ENCODE measurements around the gene PHOSPHO1.
"Not testable (repeated sequence)": the region's sequence is repeated elsewhere in the genome, so short reads cannot be mapped to it uniquely, and the experiment has no call there.

PHOSPHO1 gene

DNA sequence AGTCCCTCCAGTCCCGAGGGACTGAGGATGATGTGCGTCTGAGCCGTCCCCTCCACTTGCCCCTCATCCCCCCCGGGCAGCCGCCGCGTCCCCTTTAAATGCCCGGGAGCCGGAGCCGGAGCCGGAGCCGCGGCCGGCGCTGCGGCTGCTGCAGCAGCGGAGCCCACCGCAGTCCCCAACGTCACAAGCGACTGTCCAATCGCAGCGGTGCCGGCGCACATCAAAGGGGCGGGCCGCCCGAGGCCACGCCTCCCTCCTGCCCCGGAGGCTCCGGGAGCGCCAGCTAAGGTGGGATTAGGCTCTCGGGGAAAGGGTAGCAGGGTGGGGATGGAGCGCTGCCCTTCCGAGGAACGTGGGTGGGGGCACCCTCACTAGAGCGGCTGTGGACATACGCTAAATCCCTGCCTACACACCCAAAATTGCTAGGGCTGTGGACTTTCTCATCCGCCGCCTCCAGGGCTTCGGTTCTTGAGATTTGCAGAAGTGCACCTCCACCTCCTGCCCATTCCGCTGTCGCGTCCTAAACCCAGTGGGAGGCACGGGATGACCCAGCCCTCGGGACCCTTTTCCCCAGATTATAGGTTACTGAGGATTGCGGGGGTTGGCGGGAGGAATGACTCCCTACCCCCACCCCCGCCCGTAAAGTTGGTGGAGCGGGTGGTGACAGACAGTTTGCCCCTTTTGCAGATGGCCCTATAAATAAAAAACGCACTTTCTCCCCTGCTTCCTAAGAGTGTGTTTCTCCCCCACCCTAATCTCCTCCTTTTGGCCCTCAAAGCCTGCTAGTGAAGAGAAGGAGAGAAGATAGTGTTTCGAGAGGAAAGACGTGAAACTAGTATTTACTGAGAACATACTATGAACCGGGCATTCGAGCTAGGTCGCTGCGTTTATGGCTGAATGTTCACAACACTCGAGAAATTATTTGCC is at the start of gene PHOSPHO1:
PHOSPHO1 (minus strand) TSS at position 152 of the 927 bp plus-strand sequence. CDS start 4,096 bp downstream, outside the sequence.
- DNase-seq, result peak; percentile 51

DNA sequence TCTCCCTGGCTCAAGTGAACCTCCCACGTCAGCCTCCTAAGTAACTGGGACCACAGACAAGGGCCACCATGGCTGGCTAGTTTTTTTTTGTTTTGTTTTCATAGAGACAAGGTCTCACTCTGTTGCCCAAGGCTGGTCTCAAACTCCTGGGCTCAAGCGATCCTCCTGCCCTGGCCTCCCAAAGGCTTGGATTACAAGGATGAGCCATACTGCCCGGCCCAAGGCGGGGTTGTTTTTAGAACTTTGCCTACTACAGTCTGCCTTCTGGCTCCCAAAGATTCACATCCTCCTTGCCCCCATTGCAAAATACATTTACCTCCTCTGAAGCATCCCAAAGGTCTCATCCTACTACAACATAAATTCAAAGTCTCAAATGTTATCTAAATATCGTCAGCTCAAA is 49.5 kb upstream of the PHOSPHO1 start:
- no peak for DNase-seq

GRCh38 chr17:49279263-49280015 is 48.9 kb upstream of the PHOSPHO1 start:
- DNase-seq, result not testable (repeated sequence)

DNA sequence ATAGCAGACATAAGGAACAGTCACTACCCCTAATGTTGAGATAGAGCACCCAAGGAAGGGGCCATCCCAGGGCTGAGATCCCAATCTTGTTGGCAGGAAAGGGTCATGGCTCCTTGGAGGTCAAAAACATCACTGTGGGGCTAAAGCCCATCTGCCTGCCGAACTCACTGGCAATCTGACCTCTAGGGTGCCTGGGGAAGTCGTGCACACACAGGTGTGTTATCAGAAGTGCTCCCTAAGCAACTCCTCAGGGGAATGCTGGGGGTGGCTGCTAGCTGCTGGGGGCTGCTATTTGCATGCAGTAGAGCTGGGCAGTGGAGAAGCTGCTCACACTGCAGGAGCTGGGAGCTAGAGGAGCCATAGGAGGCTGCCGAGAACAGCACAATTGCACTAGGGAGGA is 47.5 kb upstream of the PHOSPHO1 start:
- DNase-seq, result no peak

- DNase-seq, result no peak
Measured at GRCh38 chr17:49277638-49278037, 47.1 kb upstream of the PHOSPHO1 start.

DNA sequence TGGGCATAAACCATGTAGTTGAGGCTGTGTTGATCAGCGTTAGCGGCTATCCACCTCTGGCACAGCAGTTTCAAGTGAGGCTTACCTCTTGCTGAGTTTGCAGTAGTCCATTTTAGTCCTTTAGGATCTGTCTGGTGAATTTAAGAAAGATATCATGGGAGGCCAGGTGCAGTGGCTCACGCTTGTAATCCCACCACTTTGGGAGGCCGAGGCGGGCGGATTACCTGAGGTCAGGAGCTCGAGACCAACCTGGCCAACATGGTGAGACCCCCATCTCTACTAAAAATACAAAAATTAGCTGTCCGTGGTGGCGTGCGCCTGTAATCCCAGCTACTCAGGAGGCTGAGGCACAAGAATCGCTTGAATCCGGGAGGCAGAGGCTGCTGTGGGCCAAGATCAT is 45.4 kb upstream of the PHOSPHO1 start:
- not testable (repeated sequence) for DNase-seq

DNA sequence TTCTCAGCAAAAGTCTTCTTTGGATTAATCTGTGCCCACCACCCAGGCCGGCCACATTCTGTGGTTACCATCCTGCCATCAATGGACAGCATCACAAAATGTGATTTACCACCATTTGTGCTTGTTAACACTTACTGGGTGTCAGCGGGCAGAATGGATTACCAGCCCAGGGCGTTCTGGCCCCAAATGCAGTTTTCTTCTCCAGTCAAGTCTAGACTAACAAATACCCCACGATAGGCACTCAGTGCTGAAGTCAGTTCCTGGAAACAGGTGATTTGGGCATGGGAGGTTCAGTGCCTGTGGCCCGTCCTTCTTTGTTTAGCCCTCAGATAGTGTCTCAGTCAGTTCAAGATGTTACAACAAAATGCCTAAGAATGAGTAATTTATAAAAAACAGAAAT is 38.8 kb upstream of the PHOSPHO1 start:
- no peak for DNase-seq

DNA sequence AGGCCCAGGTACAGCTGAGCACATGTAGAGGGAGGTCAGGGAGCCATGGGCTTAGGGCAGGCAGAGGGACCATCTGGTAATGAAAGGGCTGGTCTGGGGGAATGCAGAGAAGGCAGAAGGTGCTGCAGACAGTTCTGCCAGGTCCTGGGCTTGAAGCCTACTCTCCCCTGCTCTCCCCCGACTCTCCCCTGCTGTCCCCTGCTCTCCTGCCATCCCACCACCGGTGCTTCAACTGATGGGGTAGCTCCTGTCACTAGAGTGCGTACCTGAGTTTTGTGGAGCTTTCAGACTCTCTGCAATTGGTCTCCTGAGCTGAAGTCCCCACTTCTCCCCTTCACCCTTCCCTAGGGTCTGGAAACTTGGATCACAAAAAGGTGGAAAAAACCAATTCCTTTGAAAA is 37.3 kb upstream of the PHOSPHO1 start:
- no peak for DNase-seq

- no peak for DNase-seq
Measured at GRCh38 chr17:49266233-49266632, 35.6 kb upstream of the PHOSPHO1 start.

DNA sequence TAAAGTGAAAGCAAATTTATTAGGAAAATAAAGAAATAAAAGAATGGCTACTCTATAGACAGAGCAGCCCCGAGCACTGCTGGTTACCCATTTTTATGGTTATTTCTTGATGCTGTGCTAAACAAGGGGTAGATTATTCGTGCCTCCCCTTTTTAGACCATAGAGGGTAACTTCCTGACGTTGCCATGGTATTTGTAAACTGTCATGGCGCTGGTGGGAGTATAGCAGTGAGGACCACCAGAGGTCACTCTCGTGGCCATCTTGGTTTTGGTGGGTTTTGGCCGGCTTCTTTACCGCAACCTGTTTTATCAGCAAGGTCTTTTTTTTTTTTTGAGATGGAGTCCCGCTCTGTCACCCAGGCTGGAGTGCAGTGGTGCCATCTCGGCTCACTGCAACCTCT is 31.0 kb upstream of the PHOSPHO1 start:
- DNase-seq, result not testable (repeated sequence)

GRCh38 chr17:49260817-49261291 is 30.3 kb upstream of the PHOSPHO1 start:
- no peak for DNase-seq

GRCh38 chr17:49260011-49260816 is 29.6 kb upstream of the PHOSPHO1 start:
- DNase-seq, result peak; percentile 38

- DNase-seq, result no peak
Measured at GRCh38 chr17:49259663-49260010, 29.1 kb upstream of the PHOSPHO1 start.

DNA sequence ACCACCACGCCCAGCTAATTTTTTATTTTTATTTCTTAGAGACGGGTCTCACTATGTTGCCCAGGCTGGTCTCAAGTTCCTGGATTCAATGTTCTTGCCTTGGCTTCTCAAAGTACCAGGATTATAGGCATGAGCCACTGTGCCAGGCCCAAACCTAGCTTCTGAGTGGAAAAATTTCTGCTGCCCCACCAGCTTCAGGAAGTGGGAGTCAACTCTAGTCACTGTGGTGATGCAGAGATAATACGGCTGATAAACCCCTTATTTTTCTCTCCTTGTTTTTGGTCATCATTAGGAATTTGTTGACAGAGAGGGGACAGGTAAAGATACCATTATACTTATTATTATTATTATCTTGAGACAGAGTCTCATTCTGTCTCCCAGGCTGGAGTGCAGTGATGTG is 27.8 kb upstream of the PHOSPHO1 start:
- DNase-seq, result no peak

DNA sequence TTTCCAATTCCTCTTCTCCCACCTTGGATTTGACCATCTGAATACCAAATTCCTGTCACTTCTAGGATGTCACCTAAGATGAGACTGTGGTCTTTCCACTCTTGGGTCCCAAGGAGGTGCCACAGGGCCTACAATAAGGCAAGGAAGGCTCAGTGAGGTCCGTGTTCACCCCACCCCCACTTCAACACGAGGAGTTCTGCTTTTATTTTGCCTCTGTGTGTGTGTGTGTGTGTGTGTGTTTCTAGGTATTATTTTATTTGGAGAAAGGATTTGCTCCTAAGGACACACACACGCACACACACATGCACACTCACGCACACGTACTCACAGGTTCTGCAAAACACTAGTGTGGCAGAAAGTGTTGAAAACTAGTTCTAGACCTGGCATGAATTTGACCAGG is 24.5 kb upstream of the PHOSPHO1 start:
- DNase-seq, result no peak

GRCh38 chr17:49254066-49254465 is 23.5 kb upstream of the PHOSPHO1 start:
- no peak for DNase-seq

GRCh38 chr17:49252148-49252695 is 21.6 kb upstream of the PHOSPHO1 start:
- no peak for DNase-seq

DNA sequence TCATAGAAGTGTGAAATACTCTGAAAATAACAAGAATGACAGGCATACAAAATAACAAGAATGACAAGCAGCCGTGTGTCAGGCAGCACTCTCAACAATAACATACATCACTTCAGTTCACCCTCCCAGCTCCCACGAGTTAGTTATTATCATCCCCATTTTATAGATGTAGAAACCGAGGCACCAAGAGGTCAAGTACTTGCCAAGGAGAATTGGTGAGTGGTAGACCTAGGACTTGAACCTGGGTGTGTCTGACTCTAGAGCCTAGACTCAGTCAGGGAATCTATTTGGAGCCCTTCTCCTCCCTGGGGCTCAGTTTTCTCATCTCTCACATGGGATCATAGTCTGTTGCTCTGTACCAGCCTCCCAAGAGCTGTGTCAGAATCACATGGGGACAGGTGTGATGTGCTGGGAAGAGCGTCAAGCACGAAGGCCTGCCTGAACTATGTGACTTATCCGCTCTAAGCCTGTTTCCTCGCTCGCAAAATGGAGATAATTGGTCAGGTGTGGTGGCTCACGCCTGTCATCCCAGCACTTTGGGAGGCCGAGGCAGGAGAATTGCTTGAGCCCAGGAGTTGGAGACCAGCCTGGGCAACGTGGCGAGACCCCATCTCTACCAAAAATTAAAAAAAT is 19.4 kb upstream of the PHOSPHO1 start:
- no peak for DNase-seq

- no peak for DNase-seq
Measured at GRCh38 chr17:49249292-49249794, 18.8 kb upstream of the PHOSPHO1 start.

DNA sequence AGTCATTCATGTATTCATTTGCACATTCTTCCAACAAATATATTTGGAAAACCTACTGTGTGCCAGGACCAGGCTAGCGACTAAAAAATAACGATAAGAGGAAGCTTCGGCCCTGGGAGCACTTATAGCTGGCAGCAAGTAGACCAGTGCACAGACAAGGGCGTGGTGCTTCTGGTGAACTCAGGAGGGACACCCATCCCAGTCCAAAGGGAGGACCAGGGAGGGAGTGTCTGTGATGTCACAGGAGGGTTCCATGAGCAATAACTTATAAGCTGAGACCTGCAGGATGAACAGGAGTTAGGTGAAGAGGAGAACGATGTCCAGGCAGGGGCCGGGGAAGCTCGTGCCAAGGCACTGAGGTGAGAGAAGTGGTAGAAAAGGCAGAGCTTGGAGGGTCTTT is 17.4 kb upstream of the PHOSPHO1 start:
- DNase-seq, result no peak

DNA sequence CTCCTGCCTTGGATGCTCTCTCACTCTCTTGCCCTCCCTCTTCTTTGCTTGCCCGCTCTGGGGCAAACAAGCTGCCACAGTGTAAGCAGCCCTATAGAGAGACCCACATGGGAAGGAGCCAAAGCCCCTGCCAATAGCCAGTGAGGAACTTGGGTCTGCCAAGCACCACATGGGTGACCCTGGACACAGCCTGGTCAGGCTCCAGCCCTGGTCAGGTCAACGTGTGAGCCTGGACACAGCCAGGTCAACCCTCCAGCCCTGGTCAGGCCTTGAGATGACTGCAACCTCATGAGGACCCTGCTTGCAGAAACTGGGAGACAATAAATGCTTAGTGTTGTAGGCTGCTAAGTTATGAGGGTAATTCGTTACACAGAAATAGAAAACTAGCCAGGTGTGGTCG is 14.3 kb upstream of the PHOSPHO1 start:
- DNase-seq, result no peak

DNA sequence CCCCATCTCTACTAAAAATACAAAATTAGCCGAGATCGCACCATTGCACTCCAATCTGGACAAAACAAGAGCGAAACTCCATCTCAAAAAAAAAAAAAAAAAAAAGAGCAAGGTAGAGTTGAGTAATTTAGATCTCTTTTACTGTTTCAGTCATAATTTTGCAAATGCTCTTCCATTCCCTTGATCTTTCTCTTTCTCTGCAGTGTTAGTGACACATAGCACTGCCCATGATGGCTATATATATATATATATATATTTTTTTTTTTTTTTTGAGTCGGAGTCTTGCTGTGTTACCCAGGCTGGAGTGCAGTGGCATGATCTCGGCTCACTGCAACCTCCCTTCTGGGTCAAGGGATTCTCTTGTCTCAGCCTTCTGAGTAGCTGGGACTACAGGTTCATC is 12.2 kb upstream of the PHOSPHO1 start:
- DNase-seq, result no peak

Data from KG1 (cell line).